Measurements from ENCODE around the gene ADCY3.

The ADCY3 gene

GRCh38 chr2:24885221-24886125 is 34.6 kb downstream of the ADCY3 start:
- peak; percentile 73 for FAIRE-seq
- no peak for TF ChIP-seq TAF1 (IDR thresholded peaks at IDR 0.05; ENCODE audit: borderline replicate concordance, low read depth, low read length)
- TF ChIP-seq POLR2A (IDR thresholded peaks at IDR 0.05; ENCODE audit: low read depth, low read length) = no peak
- TF ChIP-seq POLR2AphosphoS5 (IDR thresholded peaks at IDR 0.05; ENCODE audit: low read depth, low read length) = no peak

DNA sequence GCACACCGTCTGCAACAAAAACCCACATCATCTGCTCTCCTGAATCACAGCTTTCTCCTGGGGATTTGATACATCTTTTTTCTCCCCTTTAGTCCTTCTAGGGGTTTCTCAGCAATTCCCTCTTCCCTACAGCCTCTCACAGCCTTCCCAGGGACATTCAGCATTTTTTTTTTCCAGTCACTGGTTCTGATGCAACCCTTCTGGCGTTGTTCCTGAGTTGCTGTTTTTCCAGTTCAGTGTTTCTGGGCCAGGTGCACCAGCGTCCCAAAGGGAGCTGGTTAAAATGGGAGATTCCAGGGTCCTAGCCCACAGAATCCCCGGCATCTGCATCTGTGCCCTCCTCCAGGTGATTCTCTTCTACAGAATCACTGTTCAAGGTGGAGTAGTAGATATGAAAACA is 36.1 kb downstream of the ADCY3 start:
- FAIRE-seq (peak; percentile 46), DNase-seq (ENCODE audit: insufficient read length) (no peak)
- no peak for TF ChIP-seq POLR2AphosphoS5 (IDR thresholded peaks at IDR 0.05; ENCODE audit: low read depth, low read length)
- TF ChIP-seq TAF1 (IDR thresholded peaks at IDR 0.05; ENCODE audit: borderline replicate concordance, low read depth, low read length) = no peak
- no peak for TF ChIP-seq POLR2A (IDR thresholded peaks at IDR 0.05; ENCODE audit: low read depth, low read length)

More at GRCh38 chr2:24885221-24886125, 34.6 kb downstream of the ADCY3 start:
- no peak for DNase-seq (ENCODE audit: insufficient read length)

DNA sequence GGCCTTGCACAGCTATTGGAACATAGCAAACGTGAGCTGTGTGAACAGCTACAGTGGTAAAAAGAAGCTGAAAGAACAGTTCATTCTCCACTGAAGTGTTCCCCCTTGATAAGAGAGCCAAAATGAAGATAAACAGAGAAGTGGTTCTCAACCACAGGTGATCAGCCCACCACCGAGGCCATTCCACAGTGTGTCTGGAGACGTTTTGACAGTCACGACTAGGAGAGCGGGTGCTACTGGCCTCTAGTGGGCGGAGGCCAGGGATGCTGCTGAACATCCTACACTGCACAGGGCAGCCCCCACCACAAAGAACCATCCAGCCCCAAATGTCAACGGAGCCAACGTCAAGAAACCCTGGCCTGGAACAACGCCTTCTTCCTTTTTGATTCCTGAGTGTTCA is 38.4 kb downstream of the ADCY3 start:
- FAIRE-seq (no peak), DNase-seq (ENCODE audit: insufficient read length) (no peak)
- TF ChIP-seq TAF1 (IDR thresholded peaks at IDR 0.05; ENCODE audit: borderline replicate concordance, low read depth, low read length) (no peak), POLR2A (IDR thresholded peaks at IDR 0.05; ENCODE audit: low read depth, low read length) (no peak), POLR2AphosphoS5 (IDR thresholded peaks at IDR 0.05; ENCODE audit: low read depth, low read length) (no peak)

DNA sequence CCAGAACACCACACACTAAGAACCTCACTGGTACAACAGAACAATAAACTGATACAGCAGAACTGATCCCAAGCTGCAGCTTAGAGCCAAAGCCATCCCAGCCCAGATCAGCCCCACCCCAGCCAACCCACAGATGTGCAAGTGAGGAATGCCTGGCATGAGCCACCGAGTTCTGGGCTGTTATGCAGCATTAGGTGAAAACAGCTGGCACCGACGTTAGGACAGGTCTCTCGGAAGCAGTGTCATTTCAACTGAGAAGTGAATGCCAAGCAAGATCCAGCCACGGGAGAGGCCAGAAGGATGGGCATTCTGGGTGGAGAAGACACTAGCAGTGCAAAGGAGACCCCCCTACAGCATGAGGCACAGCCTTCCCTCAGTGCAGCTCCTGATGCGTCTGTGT is 38.9 kb downstream of the ADCY3 start:
- FAIRE-seq (no peak), DNase-seq (ENCODE audit: insufficient read length) (no peak)
- TF ChIP-seq TAF1 (IDR thresholded peaks at IDR 0.05; ENCODE audit: borderline replicate concordance, low read depth, low read length) (no peak), POLR2AphosphoS5 (IDR thresholded peaks at IDR 0.05; ENCODE audit: low read depth, low read length) (no peak), POLR2A (IDR thresholded peaks at IDR 0.05; ENCODE audit: low read depth, low read length) (no peak)

GRCh38 chr2:24878341-24878740 is 41.7 kb downstream of the ADCY3 start:
- TF ChIP-seq POLR2AphosphoS5 (IDR thresholded peaks at IDR 0.05; ENCODE audit: low read depth, low read length) (no peak), TAF1 (IDR thresholded peaks at IDR 0.05; ENCODE audit: borderline replicate concordance, low read depth, low read length) (no peak), POLR2A (IDR thresholded peaks at IDR 0.05; ENCODE audit: low read depth, low read length) (no peak)
- no peak for FAIRE-seq
- no peak for DNase-seq (ENCODE audit: insufficient read length)

GRCh38 chr2:24877646-24878045 is 42.4 kb downstream of the ADCY3 start:
- no peak for DNase-seq (ENCODE audit: insufficient read length)
- FAIRE-seq = no peak
- TF ChIP-seq TAF1 (IDR thresholded peaks at IDR 0.05; ENCODE audit: borderline replicate concordance, low read depth, low read length) (no peak), POLR2AphosphoS5 (IDR thresholded peaks at IDR 0.05; ENCODE audit: low read depth, low read length) (no peak), POLR2A (IDR thresholded peaks at IDR 0.05; ENCODE audit: low read depth, low read length) (no peak)

GRCh38 chr2:24877067-24877466 is 43.0 kb downstream of the ADCY3 start:
- no peak for TF ChIP-seq POLR2A (IDR thresholded peaks at IDR 0.05; ENCODE audit: low read depth, low read length)
- no peak for TF ChIP-seq POLR2AphosphoS5 (IDR thresholded peaks at IDR 0.05; ENCODE audit: low read depth, low read length)
- TF ChIP-seq TAF1 (IDR thresholded peaks at IDR 0.05; ENCODE audit: borderline replicate concordance, low read depth, low read length) = no peak
- no peak for FAIRE-seq
- DNase-seq (ENCODE audit: insufficient read length) = no peak

DNA sequence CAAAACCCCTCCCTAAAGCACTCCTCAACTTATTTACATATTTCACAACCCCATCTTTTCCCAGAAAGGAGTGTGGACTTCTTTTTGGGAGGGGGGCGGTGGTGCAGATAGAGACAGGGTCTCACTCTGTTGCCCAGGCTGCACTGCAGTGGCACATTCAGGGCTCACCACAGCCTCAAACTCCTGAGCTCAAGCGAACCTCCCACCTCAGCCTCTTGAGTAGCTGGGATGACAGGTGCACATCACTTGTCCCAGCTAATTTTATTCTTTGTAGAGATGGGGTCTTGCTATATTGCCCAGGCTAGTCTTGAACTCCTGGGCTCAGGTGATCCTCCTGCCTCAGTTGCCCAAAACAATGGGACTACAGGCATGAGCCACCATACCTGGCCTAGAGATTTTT is 44.1 kb downstream of the ADCY3 start:
- TF ChIP-seq POLR2A (IDR thresholded peaks at IDR 0.05; ENCODE audit: low read depth, low read length) (no peak), TAF1 (IDR thresholded peaks at IDR 0.05; ENCODE audit: borderline replicate concordance, low read depth, low read length) (no peak), POLR2AphosphoS5 (IDR thresholded peaks at IDR 0.05; ENCODE audit: low read depth, low read length) (no peak)
- FAIRE-seq = no peak

DNA sequence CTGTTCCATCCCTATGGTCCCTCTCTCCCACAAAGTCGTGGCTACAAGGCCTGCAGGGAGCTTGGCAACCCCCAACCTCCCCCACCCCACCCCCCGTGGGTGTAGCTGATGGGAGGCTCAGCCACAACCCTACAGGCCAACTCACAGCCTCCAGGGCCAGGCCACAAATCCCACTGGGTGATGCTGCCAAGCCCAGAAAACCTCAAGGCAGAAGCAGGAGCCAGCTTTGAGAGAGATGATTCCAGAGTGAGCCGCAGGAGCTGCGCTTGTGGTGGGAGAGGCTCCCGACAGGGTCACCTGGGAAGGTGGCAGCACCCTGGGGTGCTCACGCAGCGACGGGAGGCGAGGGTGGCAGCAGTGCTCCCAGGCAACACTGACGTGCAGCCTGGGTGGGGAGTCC is 44.8 kb downstream of the ADCY3 start:
- TF ChIP-seq POLR2AphosphoS5 (IDR thresholded peaks at IDR 0.05; ENCODE audit: low read depth, low read length) (no peak), POLR2A (IDR thresholded peaks at IDR 0.05; ENCODE audit: low read depth, low read length) (no peak), TAF1 (IDR thresholded peaks at IDR 0.05; ENCODE audit: borderline replicate concordance, low read depth, low read length) (no peak)
- FAIRE-seq (no peak), DNase-seq (ENCODE audit: insufficient read length) (no peak)

More for the DNA sequence above, 44.1 kb downstream of the ADCY3 start:
- DNase-seq (ENCODE audit: insufficient read length) = no peak

DNA sequence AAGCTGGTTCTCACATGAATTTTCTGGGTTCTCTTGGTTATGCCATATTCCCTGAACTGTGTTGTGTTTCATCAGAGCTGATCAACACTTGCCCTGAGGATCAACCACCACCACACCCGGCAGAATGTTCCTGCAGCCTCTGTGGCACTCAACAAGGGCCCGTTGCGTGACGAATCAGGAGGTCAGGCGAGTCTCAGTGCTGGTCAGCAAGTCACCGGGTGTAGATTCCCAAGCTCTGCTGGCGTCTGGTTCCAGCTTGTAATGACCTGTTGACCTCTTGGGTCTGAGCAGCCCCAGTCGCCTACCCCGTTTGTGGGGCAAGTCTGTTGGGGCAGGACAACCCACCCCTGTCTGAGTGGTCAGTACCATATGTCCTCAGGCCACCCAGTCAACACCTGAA is 46.0 kb downstream of the ADCY3 start:
- no peak for DNase-seq (ENCODE audit: insufficient read length)
- TF ChIP-seq TAF1 (IDR thresholded peaks at IDR 0.05; ENCODE audit: borderline replicate concordance, low read depth, low read length) = no peak
- TF ChIP-seq POLR2AphosphoS5 (IDR thresholded peaks at IDR 0.05; ENCODE audit: low read depth, low read length) = no peak
- no peak for TF ChIP-seq POLR2A (IDR thresholded peaks at IDR 0.05; ENCODE audit: low read depth, low read length)
- no peak for FAIRE-seq

GRCh38 chr2:24873619-24874018 is 46.4 kb downstream of the ADCY3 start:
- FAIRE-seq = no peak
- TF ChIP-seq POLR2AphosphoS5 (IDR thresholded peaks at IDR 0.05; ENCODE audit: low read depth, low read length) = no peak
- no peak for DNase-seq (ENCODE audit: insufficient read length)

Measured in GM12892 (cell line).